DMS 273 (cell line): Measurements from ENCODE around the gene GLP2R.

Source experiments
- DNase-seq: peaks from one replicate; lab custom pipeline; 2025; ENCODE audit not compliant: unreplicated experiment; lab: John Stamatoyannopoulos, UW

Gene GLP2R

DNA sequence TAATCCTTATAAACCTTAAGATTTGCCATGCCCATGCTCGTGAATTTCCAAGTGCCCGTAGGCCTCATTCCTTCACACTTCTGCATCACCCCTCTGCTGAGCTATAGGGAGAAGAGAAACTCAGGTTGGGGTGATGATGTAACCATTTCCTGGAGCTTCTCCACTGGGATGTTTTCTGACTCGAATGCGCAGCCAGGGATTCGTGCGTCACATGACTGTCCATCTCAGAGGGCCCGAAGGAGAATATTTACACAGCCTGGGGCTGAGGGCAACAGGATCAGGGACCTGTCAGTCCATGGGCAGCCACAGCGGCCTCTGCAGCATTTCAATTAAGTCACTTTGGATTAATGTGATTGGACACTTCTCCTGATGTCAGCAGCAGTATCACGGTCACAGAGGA is 12.6 kb upstream of the GLP2R start:
- no peak for DNase-seq

GRCh38 chr17:9814337-9814945 is 11.3 kb upstream of the GLP2R start:
- DNase-seq = no peak

- DNase-seq = no peak
These were observed 9.3 kb upstream of the GLP2R start for GRCh38 chr17:9816472-9816871.

GRCh38 chr17:9817086-9817485 is 8.6 kb upstream of the GLP2R start:
- peak; percentile 70 for DNase-seq

- DNase-seq = no peak
These were observed 7.0 kb upstream of the GLP2R start for GRCh38 chr17:9818760-9819159.

GRCh38 chr17:9820448-9820847 is 5.3 kb upstream of the GLP2R start:
- DNase-seq = no peak

- peak; percentile 69 for DNase-seq
These were observed 3.8 kb upstream of the GLP2R start, which contains the start of gene GSG1L2 for GRCh38 chr17:9821921-9822320. Gene GSG1L2, minus strand, starts transcription at chr17:9822079. Its CDS starts 8 bp downstream, at chr17:9822071.

DNA sequence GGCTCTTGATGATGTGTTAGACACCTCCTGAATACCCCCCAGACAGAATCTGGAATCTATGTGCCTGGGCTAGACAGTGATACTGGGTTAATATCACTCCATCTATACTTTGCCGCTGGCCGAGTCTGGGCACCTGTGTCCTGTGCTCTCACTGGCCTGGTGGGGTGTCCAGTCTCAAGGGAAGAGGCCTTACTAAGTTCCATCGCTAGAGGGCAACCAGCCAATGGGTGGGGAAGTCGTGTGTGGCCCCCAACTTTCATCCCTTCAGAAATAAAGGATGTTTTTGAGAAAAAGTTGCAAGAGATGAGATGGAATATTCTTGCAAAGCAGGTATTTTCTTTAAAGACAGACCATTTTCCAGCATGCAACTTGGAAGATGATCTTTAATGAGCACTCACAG is 1.6 kb upstream of the GLP2R start:
- DNase-seq = no peak

- DNase-seq = no peak
These were observed 856 bp upstream of the GLP2R start for GRCh38 chr17:9824797-9825338.

GRCh38 chr17:9828296-9829295 is 2.9 kb downstream of the GLP2R start:
- no peak for DNase-seq

DNA sequence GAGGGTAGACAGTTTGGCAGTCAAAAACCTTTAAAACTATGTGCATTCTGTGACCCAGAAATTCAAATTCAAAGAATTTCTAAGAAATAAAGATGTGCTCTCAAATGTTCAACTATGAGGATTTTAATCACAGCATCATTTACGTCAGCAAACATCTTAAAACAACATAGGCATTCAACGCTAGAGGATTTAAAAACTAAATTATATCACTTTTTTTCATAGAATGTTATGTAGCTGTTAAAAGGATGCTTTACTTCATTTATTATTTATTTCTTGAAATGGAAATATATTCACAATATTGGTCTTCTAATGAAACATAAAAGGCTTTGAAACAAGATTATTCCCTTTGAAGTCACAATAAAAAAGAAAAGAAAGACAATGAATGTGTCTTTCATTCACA is 3.6 kb downstream of the GLP2R start:
- no peak for DNase-seq

DNA sequence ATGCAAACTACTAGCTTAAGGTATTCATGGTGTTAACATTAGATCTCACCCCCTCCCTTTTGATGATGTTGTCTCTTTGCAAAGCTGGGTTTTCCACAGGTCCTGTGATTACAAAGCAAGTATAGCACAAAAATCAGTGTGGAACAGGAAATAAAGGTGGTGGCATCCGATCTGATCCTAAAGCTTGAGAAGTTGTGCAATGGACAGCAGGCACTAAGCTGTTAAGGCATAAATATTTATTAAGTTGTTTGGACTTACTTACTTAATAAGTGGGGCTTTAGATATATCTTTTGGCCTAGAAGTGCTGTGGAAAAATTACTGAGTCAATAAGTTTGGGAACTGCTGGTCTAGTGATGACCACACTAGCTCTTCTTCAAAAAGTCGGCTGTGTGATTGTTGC is 5.0 kb downstream of the GLP2R start:
- no peak for DNase-seq

- no peak for DNase-seq
These were observed 8.2 kb downstream of the GLP2R start for GRCh38 chr17:9833922-9834321.

- no peak for DNase-seq
These were observed 12.1 kb downstream of the GLP2R start for GRCh38 chr17:9837551-9838471.

DNA sequence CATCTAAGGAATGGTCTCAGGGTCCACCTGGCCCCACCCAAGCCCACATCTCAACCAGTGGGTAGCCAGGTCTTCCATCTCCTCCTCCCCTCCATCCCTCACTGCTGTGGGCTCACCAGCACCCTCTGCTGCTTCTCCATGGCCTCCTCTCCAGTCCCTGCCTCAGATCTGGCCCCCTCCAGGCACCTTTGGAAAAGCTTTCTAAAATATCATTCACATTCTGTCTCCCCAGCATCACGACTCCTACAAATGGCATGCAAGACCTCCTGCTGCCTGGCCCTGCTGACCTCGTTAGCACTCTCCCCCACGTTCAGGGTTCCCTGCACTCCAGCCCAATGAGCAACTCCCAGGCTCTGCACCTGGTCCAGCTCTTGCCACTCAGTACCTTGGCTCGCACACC is 13.7 kb downstream of the GLP2R start:
- DNase-seq = no peak

DNA sequence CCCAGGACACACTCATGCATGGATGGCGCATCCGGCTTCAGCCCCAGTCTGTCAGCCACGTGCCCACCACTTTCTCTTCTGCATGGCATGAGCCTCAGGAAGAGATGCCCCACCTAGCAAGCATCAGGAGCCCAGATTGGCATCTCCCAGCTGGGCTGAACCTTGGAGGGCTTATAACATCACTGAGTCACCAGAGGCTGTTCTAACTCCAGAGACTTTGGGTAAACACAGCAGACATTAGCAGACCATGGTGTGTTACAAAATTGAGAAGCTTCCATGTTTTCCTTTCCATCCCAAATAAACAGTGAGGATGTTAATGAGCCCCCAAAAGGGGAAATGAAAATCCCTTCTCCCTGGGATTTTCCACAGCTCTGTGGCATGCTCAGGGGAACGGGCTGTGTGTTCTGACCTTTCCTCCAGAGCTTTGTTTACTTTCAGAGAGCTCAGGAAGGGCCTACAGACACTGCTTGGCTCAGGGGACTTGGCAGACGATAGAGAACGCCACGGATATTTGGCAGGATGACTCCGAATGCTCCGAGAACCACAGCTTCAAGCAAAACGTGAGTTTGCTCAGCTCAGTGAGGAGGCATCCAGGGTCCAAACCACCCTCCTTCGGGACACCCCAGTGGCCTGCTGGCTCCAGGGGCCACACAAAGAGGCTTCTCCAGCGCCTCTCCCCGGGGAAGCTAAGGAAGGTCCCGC is 16.5 kb downstream of the GLP2R start:
- no peak for DNase-seq

- no peak for DNase-seq
These were observed 17.7 kb downstream of the GLP2R start for GRCh38 chr17:9843152-9844010.

GRCh38 chr17:9844153-9844552 is 18.4 kb downstream of the GLP2R start:
- peak; percentile 4 for DNase-seq

- no peak for DNase-seq
These were observed 19.6 kb downstream of the GLP2R start for GRCh38 chr17:9845306-9845705.
